A673 (cell line): ENCODE results near the gene CELSR1.

Experiments used
- CTCF ChIP-seq: fragments of 300-800, 200-600 bp; sonication (generic); conservative IDR thresholded peaks from 2 replicates; pipeline ENCODE4 v1.5.1; 2017; ENCODE audit warnings: low read depth, mild to moderate bottlenecking, antibody characterized with exemption, low read length, moderate library complexity, mixed read lengths
- EZH2 ChIP-seq: fragments of 200-600 bp; sonication (generic); IDR thresholded peaks from 2 replicates; pipeline ENCODE4 v1.6.1; 2017; ENCODE audit warnings: borderline replicate concordance, low read depth, mild to moderate bottlenecking, mixed read lengths, antibody characterized with exemption, low read length; ENCODE audit not compliant: poor library complexity, severe bottlenecking

- TF ChIP-seq EZH2 = no peak
- TF ChIP-seq CTCF = no peak
Measured at GRCh38 chr22:46365166-46365624, 172.2 kb downstream of the CELSR1 start.
